HTR-8/SVneo (cell line): Measurements from ENCODE around the gene ROR1.
"Not testable (repeated sequence)": the region's sequence is repeated elsewhere in the genome, so short reads cannot be mapped to it uniquely, and the experiment has no call there.

ENCODE experiments used
- DNase-seq: peaks from one replicate; pipeline ENCODE4 v3.0.0; 2011; ENCODE audit warnings: low spot score, mixed read lengths; ENCODE audit not compliant: insufficient read length
- FAIRE-seq: peaks from 2 replicates; lab custom pipeline; 2011; peaks lifted over from hg19 to GRCh38; lab: Jason Lieb, UNC

ROR1 gene

GRCh38 chr1:64223329-64224151 is 449.7 kb downstream of the ROR1 start:
- FAIRE-seq (no peak), DNase-seq (peak; percentile 39)

GRCh38 chr1:64224236-64224635 is 450.4 kb downstream of the ROR1 start:
- DNase-seq, FAIRE-seq: not testable (repeated sequence)

- DNase-seq (no peak), FAIRE-seq (no peak)
Observed at GRCh38 chr1:64228167-64228957, 454.5 kb downstream of the ROR1 start.

GRCh38 chr1:64229307-64229706 is 455.5 kb downstream of the ROR1 start:
- FAIRE-seq (no peak), DNase-seq (no peak)
